Left hindlimb (tissue), 1 donor: ENCODE results near the gene DENND4A.
"Not testable (repeated sequence)": the region's sequence is repeated elsewhere in the genome, so short reads cannot be mapped to it uniquely, and the experiment has no call there.

Experiments used
- DNase-seq: peaks from one replicate; pipeline ENCODE4 v3.0.0-alpha.2; 2018

DENND4A gene

DNA sequence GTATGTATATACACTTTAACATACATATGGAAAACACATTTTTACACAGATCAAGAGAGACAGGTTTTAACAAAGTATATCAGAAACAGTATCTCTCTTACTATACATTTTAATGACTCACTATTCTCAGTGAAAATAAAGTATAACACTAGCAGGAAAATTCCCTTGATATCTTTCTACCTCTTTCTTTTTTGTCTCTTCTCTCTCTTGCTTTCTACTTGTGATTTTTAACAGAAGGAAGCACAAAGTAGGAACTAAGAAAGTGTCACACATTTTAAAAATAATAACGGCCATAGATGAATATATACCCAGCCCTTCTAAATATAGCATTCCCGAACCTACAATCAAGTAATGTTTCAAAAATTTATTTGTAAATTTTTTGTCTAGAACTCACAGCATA, 4.8 kb downstream of the DENND4A start:
- no peak for DNase-seq

DNA sequence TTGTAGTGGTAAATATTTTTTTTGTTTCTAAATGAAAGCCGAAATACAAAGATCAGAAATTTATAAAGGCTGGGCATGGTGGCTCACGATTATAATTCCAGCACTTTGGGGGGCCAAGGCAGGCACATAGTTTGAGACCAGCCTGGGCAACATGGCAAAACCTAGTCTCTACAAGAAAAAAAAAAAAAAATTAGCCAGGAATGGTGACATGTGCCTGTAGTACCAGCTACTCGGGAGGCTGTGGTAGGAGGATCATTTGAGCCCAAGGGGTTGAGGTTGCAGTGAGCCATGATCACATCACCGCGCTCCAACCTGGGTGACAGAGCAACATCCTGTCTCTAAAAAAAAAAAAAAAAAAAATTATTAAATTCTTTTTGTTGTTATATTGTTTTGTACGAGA, 6.9 kb downstream of the DENND4A start:
- no peak for DNase-seq

DNA sequence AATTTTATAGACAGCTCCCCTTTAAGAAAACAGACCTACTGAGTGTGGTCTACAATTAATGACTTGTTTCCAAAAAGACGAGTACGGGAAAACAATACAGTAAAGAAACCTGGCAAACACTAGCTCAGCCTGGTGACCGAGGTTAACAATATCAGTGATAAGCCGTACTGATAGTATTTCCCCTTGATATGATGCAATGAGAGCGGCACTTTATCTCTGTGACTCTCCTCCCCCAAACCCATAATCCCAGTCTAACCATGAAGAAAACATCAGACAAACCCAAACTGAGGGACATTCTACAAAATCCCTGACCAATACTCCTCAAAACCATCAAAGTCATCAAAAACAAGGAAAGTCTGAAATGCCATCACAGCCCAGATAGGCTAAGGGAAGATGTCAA, 8.2 kb downstream of the DENND4A start:
- DNase-seq: no peak

DNA sequence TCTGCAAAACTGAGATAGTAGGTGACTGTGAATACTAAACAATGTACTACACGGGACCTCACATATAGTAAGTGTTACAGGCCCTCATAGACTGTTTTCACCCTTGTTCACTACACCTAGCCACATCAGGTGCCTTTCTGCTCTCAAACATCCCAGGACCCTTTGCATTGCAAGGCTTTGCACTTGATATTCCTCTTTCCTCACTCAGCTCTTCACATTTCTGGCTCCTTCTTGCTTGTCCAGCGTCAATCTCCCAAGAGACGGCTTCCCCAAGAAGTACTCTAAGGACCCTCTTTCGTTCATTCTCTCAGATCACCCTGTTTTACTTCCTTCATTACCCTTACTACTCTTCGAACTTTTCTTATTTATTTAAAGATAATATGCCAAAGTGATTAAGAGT, 10.0 kb downstream of the DENND4A start:
- DNase-seq: no peak

DNA sequence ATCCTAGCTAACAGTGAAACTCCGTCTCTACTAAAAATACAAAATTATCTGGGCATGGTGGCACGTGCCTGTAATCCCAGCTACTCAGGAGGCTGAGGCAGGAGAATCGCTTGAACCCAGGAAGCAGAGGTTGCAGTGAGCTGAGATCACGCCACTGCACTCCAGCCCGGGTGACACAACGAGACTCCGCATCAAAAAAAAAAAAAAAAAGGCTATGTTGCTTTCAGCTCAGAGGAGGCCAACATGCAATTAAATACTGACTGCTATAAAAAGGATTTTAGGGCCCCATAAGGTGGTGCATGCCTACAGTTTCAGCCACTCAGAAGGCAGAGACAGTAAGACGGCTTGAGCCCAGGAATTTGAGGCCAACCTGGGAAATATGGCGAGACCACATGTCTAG, 13.4 kb downstream of the DENND4A start:
- not testable (repeated sequence) for DNase-seq

- no peak for DNase-seq
Measured at GRCh38 chr15:65778269-65778668, 13.8 kb downstream of the DENND4A start.

GRCh38 chr15:65777843-65778242, 14.2 kb downstream of the DENND4A start:
- DNase-seq: no peak

DNA sequence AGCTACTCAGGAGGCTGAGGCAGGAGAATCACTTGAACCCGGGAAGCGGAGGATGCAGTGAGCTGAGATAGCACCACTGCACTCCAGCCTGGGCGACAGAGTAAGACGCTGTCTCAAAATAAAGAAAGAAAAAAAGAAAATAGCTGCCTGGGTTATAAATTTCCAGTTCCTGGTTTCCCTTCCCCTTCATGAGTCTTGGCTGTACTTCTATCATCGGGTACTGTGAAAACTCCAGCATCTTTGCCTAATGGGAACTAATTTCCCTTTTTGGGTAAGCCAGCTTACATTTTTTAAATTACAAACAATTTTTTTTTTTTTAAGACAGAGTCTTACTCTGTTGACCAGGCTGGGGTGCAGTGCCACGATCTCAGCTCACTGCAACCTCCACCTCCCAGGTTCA, 15.0 kb downstream of the DENND4A start:
- DNase-seq: no peak

DNA sequence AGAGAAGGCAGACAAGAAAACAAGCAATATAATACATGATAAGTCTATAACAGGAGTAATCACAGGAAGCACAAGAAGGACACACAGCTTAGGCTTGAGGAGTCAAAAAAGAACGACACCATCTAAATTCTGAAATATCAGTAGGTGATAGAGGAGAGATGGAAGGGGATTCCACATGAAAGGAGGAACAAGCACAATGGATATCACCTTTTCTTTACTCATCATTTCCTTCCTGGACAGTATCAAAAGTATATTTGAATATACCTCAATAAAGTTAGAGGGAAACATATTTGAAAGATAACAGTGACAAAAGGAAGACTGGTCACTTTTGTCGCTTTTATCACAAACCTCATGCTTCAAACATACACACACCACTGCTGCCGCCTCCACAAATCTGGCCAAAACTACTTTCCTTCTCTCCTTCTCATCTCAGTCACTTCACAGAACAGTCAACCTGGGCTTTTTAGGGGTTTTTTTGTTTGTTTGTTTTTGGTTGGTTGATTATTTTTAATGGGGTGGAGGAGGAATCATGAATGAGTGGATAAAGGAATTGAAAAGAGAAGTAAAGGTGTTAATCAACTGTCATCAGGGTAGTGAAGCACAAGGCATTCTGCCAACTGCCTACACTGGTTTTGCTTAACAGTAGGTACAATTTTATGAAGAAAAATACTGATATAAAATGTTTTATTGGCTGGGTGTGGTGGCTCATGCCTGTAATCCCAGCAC, 18.5 kb downstream of the DENND4A start:
- DNase-seq: no peak

DNA sequence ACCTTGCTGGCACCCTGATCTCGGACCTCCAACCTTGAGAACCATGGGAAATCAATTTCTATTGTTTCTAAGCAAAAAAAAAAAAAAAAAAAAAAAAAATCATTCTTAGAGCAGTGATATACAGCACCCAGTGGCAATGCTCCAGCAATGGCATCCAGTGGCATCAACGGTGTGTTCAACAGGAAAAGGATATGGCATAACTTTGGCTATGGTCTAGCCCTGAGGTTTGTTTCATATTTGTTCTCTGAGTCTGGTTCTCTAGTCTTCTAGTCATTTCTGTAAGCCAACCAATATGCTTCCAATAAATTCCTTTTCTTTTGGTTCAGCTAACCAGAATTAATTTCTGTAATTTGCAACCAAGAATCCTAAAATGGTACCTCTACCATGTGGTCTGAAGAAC, 19.2 kb downstream of the DENND4A start:
- no peak for DNase-seq

DNA sequence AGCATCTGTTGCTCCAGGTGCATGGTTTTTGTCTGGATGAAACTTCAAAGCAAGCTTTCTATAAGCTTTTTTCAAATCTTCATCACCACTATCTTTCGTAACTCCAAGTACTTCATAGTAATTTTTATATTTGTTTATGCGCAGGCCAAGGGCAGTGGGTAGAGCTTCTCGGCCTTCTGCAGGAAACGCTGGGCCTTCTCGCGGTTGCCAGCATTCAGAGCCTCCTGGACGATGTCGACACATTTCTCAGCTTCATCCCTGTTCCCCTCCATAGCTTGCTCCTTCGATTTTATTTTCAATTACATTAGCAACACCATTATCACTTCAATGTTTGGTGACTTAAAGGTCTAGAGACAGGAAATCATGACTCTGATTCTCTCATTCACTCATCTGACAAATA, 20.2 kb downstream of the DENND4A start:
- DNase-seq: no peak

GRCh38 chr15:65769482-65769881, 22.6 kb downstream of the DENND4A start:
- DNase-seq: no peak

DNA sequence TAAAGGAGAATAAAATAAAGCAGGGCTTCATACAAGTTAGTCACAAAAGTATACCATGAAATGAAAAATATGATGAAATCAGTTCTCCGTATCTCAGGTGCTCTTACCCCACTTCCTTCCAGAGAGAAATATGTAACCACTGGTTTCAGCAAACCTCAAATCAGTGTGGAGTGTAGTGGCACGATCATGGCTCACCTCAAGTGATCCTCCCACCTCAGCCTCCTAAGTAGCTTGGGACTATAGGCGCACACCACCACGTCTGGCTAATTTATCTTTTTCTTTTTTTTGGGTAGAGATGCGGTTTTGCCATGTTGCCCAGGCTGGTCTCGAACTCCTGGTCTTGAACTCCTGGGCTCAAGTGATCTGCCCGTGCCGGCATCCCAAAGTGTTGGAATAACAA, 24.2 kb downstream of the DENND4A start:
- no peak for DNase-seq

DNA sequence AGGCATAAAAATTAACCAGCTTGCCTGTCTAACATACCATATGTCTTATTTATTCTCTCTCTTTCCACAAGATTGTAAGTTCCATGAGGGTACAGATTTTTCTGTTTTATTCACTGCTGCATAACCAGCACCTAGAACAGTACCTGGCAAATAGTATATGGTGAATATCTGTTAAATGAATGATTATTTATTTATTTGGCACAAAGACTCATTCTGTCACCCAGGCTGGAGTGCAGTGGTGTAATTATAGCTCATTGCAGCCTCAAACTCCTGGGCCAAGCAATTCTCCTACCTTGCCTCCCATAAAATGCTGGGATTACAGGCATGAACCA, 24.9 kb downstream of the DENND4A start:
- no peak for DNase-seq

DNA sequence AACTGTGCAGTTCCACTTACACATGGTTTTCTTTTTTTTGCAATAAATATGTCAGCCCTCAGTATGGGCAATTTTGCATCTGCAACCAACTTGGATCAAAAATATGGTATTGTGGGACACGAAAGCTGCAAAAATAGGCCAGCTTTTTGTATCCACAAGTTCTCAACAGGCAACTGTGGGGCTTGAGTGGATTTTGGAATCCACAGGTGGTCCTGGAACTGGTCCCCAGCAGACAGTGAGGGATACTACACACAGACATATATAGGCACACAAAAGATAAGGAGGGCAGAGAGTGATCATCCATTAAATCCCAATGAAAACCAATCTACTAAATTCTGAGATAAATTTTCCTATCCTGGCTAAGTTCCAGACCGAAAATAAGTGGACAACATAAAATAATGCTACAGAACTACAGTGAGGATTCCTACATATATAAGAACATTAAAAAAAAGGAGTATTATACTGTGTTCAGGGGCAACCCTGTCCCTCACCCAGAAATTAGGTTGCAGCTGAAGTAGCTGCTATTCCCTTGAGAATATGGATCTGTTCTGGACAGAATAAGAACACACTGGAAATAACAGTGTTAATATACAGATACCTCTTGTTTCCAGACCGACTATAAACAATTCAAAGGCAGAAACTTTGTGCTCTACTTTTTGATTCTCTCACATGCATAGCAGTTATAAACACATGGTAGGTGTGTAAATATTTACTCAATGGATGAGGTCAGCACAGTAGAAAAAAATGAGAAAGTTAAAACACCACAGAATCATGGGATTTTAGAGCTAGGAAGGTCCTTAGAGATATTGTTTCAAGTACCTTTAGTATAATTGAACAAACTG, 25.4 kb downstream of the DENND4A start:
- no peak for DNase-seq

GRCh38 chr15:65765106-65765505, 27.0 kb downstream of the DENND4A start:
- no peak for DNase-seq

DNA sequence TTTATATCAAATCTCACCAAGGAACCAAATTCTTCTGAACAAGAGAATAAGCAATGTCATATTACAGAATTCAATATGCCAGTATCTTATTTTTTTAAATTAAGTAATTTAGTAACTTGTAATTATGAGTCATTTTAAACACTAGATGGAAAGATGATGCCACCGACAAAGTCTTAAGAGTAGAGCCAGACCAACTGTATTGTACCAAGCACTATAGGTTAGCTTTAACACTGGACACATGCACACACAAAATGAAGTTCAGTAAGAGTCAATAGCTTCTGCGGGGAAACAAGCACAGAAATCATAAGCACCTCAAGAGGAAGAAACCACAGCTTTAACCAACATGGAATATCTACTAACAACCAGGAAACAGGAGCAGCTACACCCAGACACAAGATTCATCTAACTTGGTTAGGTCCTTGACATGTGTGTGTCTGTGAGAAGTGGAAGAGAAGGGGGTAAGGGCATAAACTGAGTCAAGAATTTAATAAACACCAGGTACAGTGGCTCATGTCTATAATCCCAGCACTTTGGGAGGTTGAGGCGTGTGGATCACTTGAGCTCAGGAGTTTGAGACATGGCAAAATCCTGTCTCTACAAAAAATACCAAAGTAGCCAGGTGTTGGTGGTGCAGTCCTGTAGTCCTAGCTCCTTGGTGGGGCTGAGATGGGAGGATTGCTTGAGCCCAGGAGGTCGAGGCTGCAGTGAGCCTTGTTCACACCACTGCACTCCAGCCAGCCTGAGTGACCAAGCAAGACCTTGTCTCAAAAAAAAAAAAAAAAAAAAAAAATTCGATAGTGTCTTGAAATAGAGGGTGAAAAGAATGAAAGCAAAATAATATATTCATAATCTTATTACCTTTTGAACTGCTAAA, 28.9 kb downstream of the DENND4A start:
- no peak for DNase-seq

GRCh38 chr15:65762399-65762798, 29.7 kb downstream of the DENND4A start:
- DNase-seq: no peak

DNA sequence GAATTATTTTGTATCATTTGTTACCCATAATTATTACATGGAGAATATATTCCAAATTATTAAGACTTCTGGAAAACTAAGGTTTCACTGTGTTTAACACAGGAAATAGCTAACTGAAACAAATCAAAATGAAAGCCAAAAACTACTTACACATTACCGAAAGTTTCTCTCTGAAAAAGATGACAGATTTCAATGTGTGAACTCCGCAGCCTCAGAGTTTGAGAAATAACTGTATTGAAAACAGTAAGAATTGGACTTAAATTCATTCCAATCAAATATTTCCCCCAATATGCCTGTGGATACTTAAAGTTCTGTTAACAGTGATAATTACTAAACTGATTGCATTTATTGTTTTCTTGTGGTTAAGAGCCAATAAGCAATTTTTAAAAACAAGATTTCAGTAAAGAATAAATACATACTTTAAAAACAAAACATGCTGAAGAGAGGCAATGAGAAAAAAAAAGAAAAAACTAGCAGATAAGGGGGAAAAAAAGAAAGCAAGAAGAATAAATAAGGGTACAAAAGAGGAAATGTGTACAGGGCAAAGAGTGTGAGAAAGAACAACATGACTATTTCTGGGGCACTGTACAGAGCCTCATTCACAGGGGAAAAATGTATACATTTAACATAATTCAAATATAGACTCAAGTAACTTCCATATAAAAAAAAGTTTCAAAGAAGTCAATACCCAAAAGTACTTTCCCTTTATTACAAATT, 30.7 kb downstream of the DENND4A start:
- DNase-seq: no peak

DNA sequence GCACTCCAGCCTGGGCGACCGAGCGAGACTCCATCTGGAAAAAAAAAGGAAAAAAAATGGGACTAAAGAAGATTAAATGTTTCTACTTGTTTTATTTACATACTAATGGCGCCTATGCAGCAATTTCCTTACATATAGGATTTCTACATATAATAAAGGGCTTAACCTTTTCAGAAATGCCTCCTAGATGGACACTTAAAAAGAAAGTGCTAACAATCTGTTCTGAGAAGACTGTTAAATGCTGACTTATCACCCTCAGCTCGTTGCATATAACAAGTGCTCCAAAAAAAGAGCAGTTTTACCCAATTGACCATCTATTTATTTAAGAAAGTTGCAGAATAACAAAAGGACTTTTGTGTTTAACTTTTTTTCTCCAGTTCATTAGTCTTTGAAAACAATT, 32.7 kb downstream of the DENND4A start:
- DNase-seq: no peak

GRCh38 chr15:65758242-65758641, 33.9 kb downstream of the DENND4A start:
- no peak for DNase-seq

GRCh38 chr15:65757256-65757655, 34.8 kb downstream of the DENND4A start:
- no peak for DNase-seq

GRCh38 chr15:65752151-65752700, 39.9 kb downstream of the DENND4A start:
- no peak for DNase-seq
